CD4-positive, CD25-positive, alpha-beta regulatory T cell (primary cell): ENCODE measurements around the gene OSBP2. TPM values are rescaled to one million over a fixed set of nuclear protein-coding genes. Genes with fewer than 3 reads are reported as not detected.

Experiments used
- ATAC-seq, 2 donors: fragments of 150-1000 bp; cut with Tn5 transposase; one replicate each; pipeline ENCODE4 v1.10.0; 2021; ENCODE audit warnings: low read depth in 2 of 2, moderate number of reproducible peaks in 2 of 2, moderate library complexity in 1 of 2
- DNase-seq, 3 donors: peaks; one replicate each; pipeline versions ENCODE4 v3.0.0 to v3.0.0-alpha.2; 2012 to 2022; ENCODE audit warnings: mixed read lengths in 1 of 3
- H3K27ac ChIP-seq: one replicate; pipeline ENCODE4 v1.7.0; 2013; ENCODE audit warnings: mild to moderate bottlenecking, low read length; ENCODE audit not compliant: insufficient read depth, poor library complexity, severe bottlenecking
- H3K27me3 ChIP-seq: one replicate; pipeline ENCODE4 v1.7.0; 2013; ENCODE audit warnings: low read length; ENCODE audit not compliant: control insufficient read depth, insufficient read depth
- H3K36me3 ChIP-seq: one replicate; pipeline ENCODE4 v1.7.0; 2013; ENCODE audit warnings: mild to moderate bottlenecking, low read length, moderate library complexity; ENCODE audit not compliant: control insufficient read depth, insufficient read depth
- H3K4me1 ChIP-seq: 2 replicates; pipeline ENCODE4 v1.7.0; 2013; ENCODE audit warnings: mild to moderate bottlenecking, low read length; ENCODE audit not compliant: insufficient read depth, control insufficient read depth, poor library complexity, severe bottlenecking
- H3K4me3 ChIP-seq: one replicate; pipeline ENCODE4 v1.7.0; 2013; ENCODE audit warnings: low read depth, mild to moderate bottlenecking, low read length, moderate library complexity
- H3K9me3 ChIP-seq, 2 experiments: 1 replicate in 1 of 2; 2 replicates in 1 of 2; pipeline ENCODE4 v1.7.0; 2013; ENCODE audit warnings: low read length in 2 of 2, mild to moderate bottlenecking in 1 of 2, moderate library complexity in 1 of 2; ENCODE audit not compliant: control insufficient read depth in 2 of 2
- H3K27ac Mint-ChIP-seq, 3 donors: one replicate each; pipeline ENCODE4 v1.8.0; 2020 to 2022; ENCODE audit warnings: mild to moderate bottlenecking in 3 of 3, mixed read lengths in 3 of 3, moderate library complexity in 2 of 3
- H3K27me3 Mint-ChIP-seq: one replicate; pipeline ENCODE4 v1.8.0; 2022; ENCODE audit warnings: mild to moderate bottlenecking, mixed read lengths
- H3K36me3 Mint-ChIP-seq: one replicate; pipeline ENCODE4 v1.8.0; 2020; ENCODE audit warnings: mixed read lengths
- H3K4me1 Mint-ChIP-seq, 4 donors: one replicate each; pipeline ENCODE4 v1.8.0; 2020 to 2022; ENCODE audit warnings: mixed read lengths in 4 of 4, mild to moderate bottlenecking in 1 of 4
- H3K4me3 Mint-ChIP-seq, 4 donors: one replicate each; pipeline ENCODE4 v1.8.0; 2020 to 2022; ENCODE audit warnings: mild to moderate bottlenecking in 4 of 4, mixed read lengths in 4 of 4, moderate library complexity in 3 of 4
- H3K9me3 Mint-ChIP-seq, 7 donors: one replicate each; pipeline ENCODE4 v1.8.0; 2020 to 2022; ENCODE audit warnings: mixed read lengths in 7 of 7, mild to moderate bottlenecking in 3 of 7, moderate library complexity in 2 of 7
- polyA plus RNA-seq, 4 donors: library from polyadenylated mRNA; unstranded; fragments of 300-500 nt; fragmentation: Illumina TruSeq; gene quantifications; one replicate each; pipeline ENCODE4 v1.2.3, GENCODE V29; 2021
- total RNA-seq: library from RNA; stranded (reverse); gene quantifications from one replicate; pipeline ENCODE4 v1.2.3, GENCODE V29; 2022

Gene OSBP2
- total and polyA plus RNA-seq, 5 donors from 2014 or later = 0.86 to 9.9 (median 1.7) TPM

DNA sequence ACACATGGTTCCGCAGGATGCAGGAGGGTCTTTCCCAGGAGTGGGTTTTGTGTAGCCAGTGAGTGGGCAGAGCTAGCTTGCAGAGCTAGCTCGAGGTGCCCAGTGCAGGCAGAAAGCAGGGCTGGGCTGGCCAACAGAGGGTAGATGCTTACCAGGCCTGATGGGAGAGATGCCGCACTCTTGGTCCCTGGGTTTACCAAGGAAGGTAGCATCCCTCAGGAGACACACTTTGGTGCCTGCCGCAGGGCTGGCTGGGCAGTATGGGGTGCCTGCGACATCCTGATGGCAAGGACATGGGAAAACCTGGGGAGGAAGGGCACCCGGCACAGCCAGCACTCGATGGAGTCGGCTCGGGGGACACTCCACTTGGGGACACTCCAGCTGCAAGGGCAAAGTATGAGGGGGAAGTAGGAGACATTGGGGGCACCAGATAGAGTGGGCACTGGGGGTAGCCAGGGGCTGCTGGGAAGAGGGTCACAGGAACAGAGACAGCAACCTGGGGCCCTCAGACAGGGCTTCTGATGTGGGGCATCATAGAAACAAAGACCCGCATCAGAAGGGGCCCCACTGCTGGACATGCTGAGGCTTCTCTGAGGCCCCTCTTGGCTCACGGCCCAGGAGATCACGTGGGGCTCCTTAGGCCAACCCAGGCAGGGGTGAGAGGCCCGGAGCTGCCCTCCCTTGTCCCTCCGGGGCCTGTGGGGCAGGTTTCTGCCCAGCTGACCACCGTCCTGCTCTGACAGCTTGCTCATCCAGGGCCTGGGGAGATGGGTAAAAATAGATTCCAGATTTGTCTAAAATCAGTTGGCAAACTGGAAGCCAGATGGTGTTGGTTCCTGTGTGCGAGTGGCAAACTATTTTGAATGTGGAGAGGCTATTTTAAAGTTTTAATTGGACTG lies 184.1 kb downstream of the OSBP2 start:
- Histone ChIP-seq H3K27me3 (no peaks in the 10 kb centered on the region), H3K4me3 (no peak overlapping the region), H3K4me1 (no peaks in the 10 kb centered on the region), H3K9me3 (no peaks in the 10 kb centered on the region), H3K36me3 (no peaks in the 10 kb centered on the region), H3K27ac (no peak overlapping the region)
- H3K4me1 Mint-ChIP-seq = no peaks in the 10 kb centered on the region
- no peak for DNase-seq
- H3K27me3 Mint-ChIP-seq = no peaks in the 10 kb centered on the region
- no peak for ATAC-seq
- no peak overlapping the region for H3K4me3 Mint-ChIP-seq
- H3K27ac Mint-ChIP-seq = no peak overlapping the region
- H3K9me3 Mint-ChIP-seq = no peaks in the 10 kb centered on the region
- H3K36me3 Mint-ChIP-seq = no peaks in the 10 kb centered on the region

DNA sequence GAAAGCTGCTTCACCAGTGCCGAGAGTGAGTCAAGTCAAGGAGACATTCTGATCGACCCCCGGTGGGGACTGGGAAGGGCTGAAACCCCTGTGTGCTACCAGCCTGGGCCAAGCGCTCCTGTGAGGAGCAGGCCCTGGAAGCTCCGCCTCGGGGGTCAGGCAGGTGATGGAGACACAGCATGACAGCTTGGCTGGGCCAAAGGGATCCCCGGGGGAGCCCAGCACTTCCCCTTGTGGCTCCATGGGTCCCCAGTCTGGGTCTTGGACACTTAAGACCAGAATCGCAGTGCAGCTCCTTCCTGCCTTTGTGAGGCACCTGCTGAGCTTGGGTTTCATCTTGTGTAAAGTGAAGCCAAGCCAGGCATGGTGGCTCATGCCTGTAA lies 184.7 kb downstream of the OSBP2 start:
- Histone ChIP-seq H3K27me3 (no peaks in the 10 kb centered on the region), H3K4me3 (no peak overlapping the region), H3K4me1 (no peaks in the 10 kb centered on the region), H3K27ac (no peak overlapping the region), H3K9me3 (no peaks in the 10 kb centered on the region), H3K36me3 (no peaks in the 10 kb centered on the region)
- Mint-ChIP-seq H3K27ac (no peak overlapping the region), H3K27me3 (no peaks in the 10 kb centered on the region), H3K36me3 (no peaks in the 10 kb centered on the region), H3K4me3 (no peak overlapping the region), H3K4me1 (no peaks in the 10 kb centered on the region), H3K9me3 (no peaks in the 10 kb centered on the region)
- no peak for DNase-seq
- ATAC-seq = no peak

DNA sequence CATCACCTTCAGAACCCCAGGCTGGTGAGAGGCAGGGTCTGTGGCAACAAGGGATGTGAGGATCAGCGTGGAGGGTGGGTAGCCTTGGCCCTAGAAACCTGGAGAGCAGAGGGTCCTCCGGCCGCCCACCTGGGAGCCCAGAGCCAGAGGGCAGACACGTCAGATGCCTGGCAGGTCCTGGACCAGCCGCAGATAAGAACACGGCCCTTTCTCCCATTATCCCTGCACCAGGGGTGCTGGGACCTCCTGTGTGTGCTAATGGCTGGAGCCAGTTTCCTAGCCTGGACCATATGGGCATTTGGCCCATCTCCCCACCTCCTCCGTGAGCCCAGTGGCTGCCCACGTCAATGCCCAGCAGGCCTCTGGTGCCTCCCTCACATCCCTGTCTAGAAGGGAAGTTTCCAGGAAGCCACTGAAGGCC lies 185.5 kb downstream of the OSBP2 start:
- H3K27me3 Mint-ChIP-seq = no peaks in the 10 kb centered on the region

DNA sequence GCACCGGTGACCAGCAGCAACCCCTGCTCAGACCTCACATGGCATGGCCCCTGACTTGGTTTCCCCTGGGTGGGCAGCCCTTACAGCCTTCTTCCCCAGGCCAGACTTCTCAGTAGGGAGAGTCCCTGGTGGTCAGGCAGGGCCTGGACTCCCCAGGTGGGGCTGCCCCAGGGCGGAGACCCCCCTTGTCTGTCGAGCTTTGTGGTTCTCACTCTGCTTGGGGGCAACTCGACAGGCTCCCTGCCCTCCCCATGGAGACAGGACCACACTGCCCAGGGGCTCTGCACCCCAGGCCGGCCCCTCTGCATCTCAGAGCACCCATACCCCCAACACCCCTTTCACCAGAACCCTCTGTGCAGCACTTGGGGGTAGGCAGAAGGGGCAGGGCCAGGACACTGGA lies 186.2 kb downstream of the OSBP2 start:
- Mint-ChIP-seq H3K27ac (no peak overlapping the region), H3K27me3 (no peaks in the 10 kb centered on the region)
- H3K27ac ChIP-seq = no peak overlapping the region

More for the DNA sequence above, 185.5 kb downstream of the OSBP2 start:
- H3K4me3 Mint-ChIP-seq = no peak overlapping the region
- no peaks in the 10 kb centered on the region for H3K9me3 Mint-ChIP-seq
- no peaks in the 10 kb centered on the region for H3K4me1 Mint-ChIP-seq
- Histone ChIP-seq H3K9me3 (no peaks in the 10 kb centered on the region), H3K36me3 (no peaks in the 10 kb centered on the region), H3K4me1 (no peaks in the 10 kb centered on the region), H3K4me3 (no peak overlapping the region), H3K27me3 (no peaks in the 10 kb centered on the region), H3K27ac (no peak overlapping the region)
- ATAC-seq (no peak), DNase-seq (no peak)
- H3K27ac Mint-ChIP-seq = no peak overlapping the region
- H3K36me3 Mint-ChIP-seq = no peaks in the 10 kb centered on the region

DNA sequence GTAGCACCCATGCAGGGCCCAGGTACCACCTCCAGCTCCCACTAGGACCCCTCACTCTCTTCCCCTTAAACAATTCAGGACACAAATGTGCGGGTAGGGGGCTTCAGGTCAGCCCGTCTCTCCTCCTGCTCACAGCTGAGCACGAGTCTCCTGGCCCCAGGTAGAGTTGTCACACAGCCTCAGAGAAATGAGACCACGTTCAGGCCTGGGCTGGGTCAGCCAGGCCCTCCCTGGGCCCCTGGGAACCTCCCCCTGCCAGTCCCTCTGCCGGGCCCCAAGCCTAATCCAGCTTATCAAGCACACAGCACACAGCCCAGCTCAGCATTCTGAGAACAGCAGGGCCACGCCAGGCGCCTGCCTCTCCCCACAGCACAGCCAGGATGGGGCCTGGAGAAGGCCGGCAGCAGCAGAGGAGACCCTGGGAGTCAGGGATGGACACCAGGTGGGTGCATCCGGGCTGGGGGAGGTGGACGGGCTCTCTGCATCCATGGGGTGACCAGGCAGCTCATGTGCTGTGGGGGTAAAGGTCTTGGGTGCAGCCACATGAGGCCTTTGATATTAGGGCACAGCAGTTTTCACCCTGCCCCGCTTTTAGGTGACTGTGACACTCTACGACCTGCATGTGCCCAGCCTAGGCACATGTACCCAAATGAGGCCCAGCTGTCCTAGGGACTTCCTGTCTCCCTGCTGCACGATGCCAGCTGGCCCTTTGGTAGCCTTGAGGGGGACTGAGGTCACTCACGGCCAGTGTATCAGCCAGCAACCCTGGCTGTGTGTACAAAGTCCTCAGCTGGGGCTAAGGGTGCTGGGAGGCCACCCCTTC lies 186.9 kb downstream of the OSBP2 start:
- DNase-seq = no peak
- Mint-ChIP-seq H3K27ac (no peak overlapping the region), H3K9me3 (no peaks in the 10 kb centered on the region), H3K36me3 (peaks cover 2% of the 10 kb centered on the region), H3K27me3 (no peaks in the 10 kb centered on the region), H3K4me3 (no peak overlapping the region), H3K4me1 (peaks cover 0 to under 1% (median 0%) of the 10 kb centered on the region in 4 donors)
- ATAC-seq = no peak
- H3K9me3 ChIP-seq = no peaks in the 10 kb centered on the region
- H3K27ac ChIP-seq = no peak overlapping the region
- no peak overlapping the region for H3K4me3 ChIP-seq
- H3K4me1 ChIP-seq = no peaks in the 10 kb centered on the region
- no peaks in the 10 kb centered on the region for H3K36me3 ChIP-seq
- no peaks in the 10 kb centered on the region for H3K27me3 ChIP-seq

More for the DNA sequence above, 186.2 kb downstream of the OSBP2 start:
- DNase-seq (no peak), ATAC-seq (no peak)
- no peaks in the 10 kb centered on the region for H3K9me3 ChIP-seq
- H3K4me1 Mint-ChIP-seq = no peaks in the 10 kb centered on the region
- no peaks in the 10 kb centered on the region for H3K9me3 Mint-ChIP-seq
- H3K4me3 ChIP-seq = no peak overlapping the region
- H3K27me3 ChIP-seq = no peaks in the 10 kb centered on the region
- H3K36me3 ChIP-seq = no peaks in the 10 kb centered on the region
- no peak overlapping the region for H3K4me3 Mint-ChIP-seq
- H3K36me3 Mint-ChIP-seq = no peaks in the 10 kb centered on the region
- no peaks in the 10 kb centered on the region for H3K4me1 ChIP-seq

DNA sequence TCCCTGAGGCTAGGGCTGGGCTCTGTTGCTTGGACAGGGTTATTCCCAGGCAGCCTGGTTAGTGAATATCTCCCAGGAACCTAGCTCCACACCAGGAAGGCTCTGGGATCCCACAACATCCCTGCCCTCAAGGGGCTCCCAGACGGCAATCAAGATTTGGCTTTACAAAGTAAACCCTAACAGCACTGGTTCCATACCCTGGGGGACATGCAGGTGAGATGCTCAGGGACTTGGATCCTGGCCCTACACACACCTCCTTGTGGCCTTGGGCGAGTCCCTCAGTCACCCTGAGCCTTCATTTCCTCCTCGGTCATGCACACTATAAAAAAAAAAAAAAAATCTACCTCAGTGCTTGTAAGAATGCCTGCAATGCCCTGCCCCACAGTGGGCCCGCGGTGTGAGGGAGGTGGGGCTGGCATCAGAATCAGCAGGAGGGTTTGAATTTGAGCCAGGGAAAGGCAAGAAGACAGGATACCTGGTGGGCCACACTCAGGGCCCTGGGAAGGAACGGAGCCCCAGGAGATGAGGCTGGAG lies 187.6 kb downstream of the OSBP2 start:
- H3K27me3 ChIP-seq = no peaks in the 10 kb centered on the region
- H3K27ac ChIP-seq = no peak overlapping the region
- no peak for ATAC-seq
- no peak overlapping the region for H3K4me3 ChIP-seq
- H3K36me3 ChIP-seq = no peaks in the 10 kb centered on the region
- no peak overlapping the region for H3K27ac Mint-ChIP-seq
- H3K4me1 ChIP-seq = no peaks in the 10 kb centered on the region
- H3K9me3 ChIP-seq = no peaks in the 10 kb centered on the region
- no peaks in the 10 kb centered on the region for H3K27me3 Mint-ChIP-seq
- no peak overlapping the region for H3K4me3 Mint-ChIP-seq
- no peak for DNase-seq
- peaks cover 0 to 2% (median 0%) of the 10 kb centered on the region in 4 donors for H3K4me1 Mint-ChIP-seq
- no peaks in the 10 kb centered on the region for H3K9me3 Mint-ChIP-seq
- H3K36me3 Mint-ChIP-seq = peaks cover 3% of the 10 kb centered on the region

DNA sequence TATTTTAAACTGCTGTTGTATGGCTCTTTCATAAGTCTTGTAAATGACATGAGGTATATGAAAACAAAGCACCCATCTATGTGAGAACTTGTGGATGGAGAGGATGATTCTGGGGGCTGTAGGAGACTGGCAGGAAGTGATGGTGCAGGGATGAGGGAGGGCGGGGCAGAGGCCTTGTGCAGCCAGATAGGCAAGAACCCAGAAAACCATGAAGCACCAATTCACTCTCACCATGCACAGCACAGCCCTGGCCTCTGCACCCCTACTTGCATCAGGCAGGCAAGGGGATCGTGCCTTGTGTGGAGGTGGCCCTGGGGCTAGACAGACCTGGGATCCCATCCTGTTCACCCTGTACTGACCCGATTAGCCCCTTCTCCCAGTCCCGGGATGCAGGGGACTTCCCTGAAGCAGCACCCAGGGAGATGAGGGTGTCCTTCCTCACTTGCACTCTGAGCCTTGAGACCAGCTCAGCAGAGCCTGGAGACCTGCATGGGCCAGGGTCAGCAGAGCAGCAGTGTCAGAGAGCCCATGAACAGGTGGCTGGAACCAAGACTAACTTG lies 188.4 kb downstream of the OSBP2 start:
- Histone ChIP-seq H3K4me1 (no peaks in the 10 kb centered on the region), H3K4me3 (no peak overlapping the region), H3K27ac (no peak overlapping the region), H3K9me3 (no peaks in the 10 kb centered on the region), H3K36me3 (no peaks in the 10 kb centered on the region), H3K27me3 (no peaks in the 10 kb centered on the region)
- Mint-ChIP-seq H3K36me3 (peaks cover 3% of the 10 kb centered on the region), H3K9me3 (no peaks in the 10 kb centered on the region), H3K27me3 (no peaks in the 10 kb centered on the region), H3K27ac (no peak overlapping the region), H3K4me1 (peaks cover 0 to 2% (median 0%) of the 10 kb centered on the region in 4 donors), H3K4me3 (no peak overlapping the region)
- DNase-seq (no peak), ATAC-seq (no peak)
